CD14-positive monocyte (primary cell): ENCODE measurements around the gene HDC. TPM values are rescaled to one million over a fixed set of nuclear protein-coding genes. Genes with fewer than 3 reads are reported as not detected.

Experiments used
- DNase-seq, 3 donors: peaks; one replicate each; pipeline ENCODE4 v3.0.0-alpha.2; 2011 to 2022
- H2AFZ ChIP-seq: 2 replicates; pipeline ENCODE4 v1.6.0; 2012; ENCODE audit warnings: mild to moderate bottlenecking, low read depth, low read length, inconsistent platforms; ENCODE audit not compliant: insufficient read depth, poor library complexity, severe bottlenecking
- H3K27ac ChIP-seq, 2 donors: 1 replicate in 1 of 2; 2 replicates in 1 of 2; pipeline ENCODE4 v1.5.1; 2012 to 2013; ENCODE audit warnings: low read length in 2 of 2, control low read depth in 1 of 2, inconsistent platforms in 1 of 2, low read depth in 1 of 2, mild to moderate bottlenecking in 1 of 2
- H3K27me3 ChIP-seq, 2 donors: one replicate each; pipeline versions ENCODE4 v1.6.0 to v1.6.1; 2011 to 2013; ENCODE audit warnings: low read length in 2 of 2; ENCODE audit not compliant: control insufficient read depth in 2 of 2, insufficient read depth in 2 of 2
- H3K36me3 ChIP-seq, 2 donors: replicated peaks in 1 of 2; 1 replicate in 1 of 2; 2 replicates in 1 of 2; pipeline versions ENCODE4 v1.5.1 to v1.6.1; 2012 to 2013; ENCODE audit warnings: low read length in 2 of 2, control low read depth in 1 of 2, inconsistent platforms in 1 of 2, mild to moderate bottlenecking in 1 of 2; ENCODE audit not compliant: insufficient read depth in 2 of 2, control insufficient read depth in 1 of 2
- H3K4me1 ChIP-seq, 2 donors: 1 replicate in 1 of 2; 2 replicates in 1 of 2; pipeline versions ENCODE4 v1.5.1 to v1.6.1; 2012 to 2013; ENCODE audit warnings: low read length in 2 of 2, control low read depth in 1 of 2, inconsistent platforms in 1 of 2, mild to moderate bottlenecking in 1 of 2, moderate library complexity in 1 of 2; ENCODE audit not compliant: insufficient read depth in 2 of 2, control insufficient read depth in 1 of 2
- H3K4me2 ChIP-seq: replicated peaks from 2 replicates; pipeline ENCODE3; 2012; ENCODE audit warnings: low read length, moderate library complexity, mild to moderate bottlenecking; ENCODE audit not compliant: poor library complexity, severe bottlenecking; ENCODE audit errors: extremely low read depth
- H3K4me3 ChIP-seq, 3 experiments: fragments of 200-600 bp in 1 of 3; sonication (generic) in 1 of 3; replicated peaks in 1 of 3; 1 replicate in 2 of 3; 2 replicates in 1 of 3; pipeline ENCODE4 v1.5.1; 2011 to 2013; ENCODE audit warnings: low read length in 3 of 3, mild to moderate bottlenecking in 3 of 3, control low read depth in 2 of 3, low read depth in 2 of 3, inconsistent platforms in 1 of 3, moderate library complexity in 1 of 3
- H3K79me2 ChIP-seq: 2 replicates; pipeline ENCODE4 v1.6.0; 2012; ENCODE audit warnings: mild to moderate bottlenecking, control low read depth, inconsistent platforms, low read length, moderate library complexity; ENCODE audit not compliant: insufficient read depth
- H3K9ac ChIP-seq: 2 replicates; pipeline ENCODE4 v1.6.0; 2017; ENCODE audit warnings: low read length, mild to moderate bottlenecking; ENCODE audit not compliant: insufficient read depth, poor library complexity, severe bottlenecking
- H3K9me3 ChIP-seq, 2 donors: replicated peaks in 1 of 2; 1 replicate in 1 of 2; 2 replicates in 1 of 2; pipeline versions ENCODE4 v1.5.1 to v1.6.1; 2012 to 2013; ENCODE audit warnings: low read length in 2 of 2, control low read depth in 1 of 2; ENCODE audit not compliant: control insufficient read depth in 1 of 2, insufficient read depth in 1 of 2
- H4K20me1 ChIP-seq: 2 replicates; pipeline ENCODE4 v1.6.0; 2012; ENCODE audit warnings: mild to moderate bottlenecking, low read length, control low read depth, moderate library complexity; ENCODE audit not compliant: insufficient read depth
- H3K27ac Mint-ChIP-seq, 7 donors: one replicate each; pipeline ENCODE4 v1.8.0; 2020; ENCODE audit warnings: mild to moderate bottlenecking in 7 of 7, mixed read lengths in 7 of 7, moderate library complexity in 6 of 7, inconsistent platforms in 2 of 7
- H3K27me3 Mint-ChIP-seq, 3 donors: one replicate each; pipeline ENCODE4 v1.8.0; 2021 to 2022; ENCODE audit warnings: low read depth in 3 of 3, mild to moderate bottlenecking in 3 of 3, mixed read lengths in 3 of 3, moderate library complexity in 3 of 3, inconsistent platforms in 1 of 3
- H3K36me3 Mint-ChIP-seq, 2 donors: one replicate each; pipeline ENCODE4 v1.8.0; 2020; ENCODE audit warnings: mixed read lengths in 2 of 2, inconsistent platforms in 1 of 2, mild to moderate bottlenecking in 1 of 2
- H3K4me1 Mint-ChIP-seq: one replicate; pipeline ENCODE4 v1.8.0; 2020; ENCODE audit warnings: mild to moderate bottlenecking, mixed read lengths
- H3K4me3 Mint-ChIP-seq, 2 donors: one replicate each; pipeline ENCODE4 v1.8.0; 2020; ENCODE audit warnings: mild to moderate bottlenecking in 2 of 2, mixed read lengths in 2 of 2, moderate library complexity in 1 of 2
- H3K9me3 Mint-ChIP-seq, 7 donors: one replicate each; pipeline ENCODE4 v1.8.0; 2020 to 2022; ENCODE audit warnings: mixed read lengths in 7 of 7, mild to moderate bottlenecking in 6 of 7, moderate library complexity in 6 of 7, inconsistent platforms in 2 of 7
- WGBS: methylation state at CpG from one replicate; pipeline ENCODE4 v1.1.5; 2013; ENCODE audit warnings: missing lambda C conversion rate; ENCODE audit not compliant: insufficient coverage; 5-methylcytosine and 5-hydroxymethylcytosine counted together
- intact Hi-C, 2 donors: fragments of 100-400 bp; cut with micrococcal nuclease; formaldehyde crosslinking; loops; one replicate each; pipeline versions ENCODE4 v1.15.0 to v1.15.1; 2023
- polyA plus RNA-seq, 3 donors: library from polyadenylated mRNA; depleted of rRNA in 1 of 3; unstranded in 2 of 3; stranded (reverse) in 1 of 3; fragments of 300-500 nt in 2 of 3; fragments of >200 nt in 1 of 3; fragmentation: Illumina TruSeq in 2 of 3; gene quantifications; 1 replicate in 2 of 3; 2 replicates in 1 of 3; pipeline ENCODE4 v1.2.3, GENCODE V29; 2012 to 2021
- TF ChIP-seq, protein P1 (sequence below): fragments of 200-600 bp; IDR thresholded peaks from one replicate; pipeline ENCODE4 v1.8.0; 2022; ENCODE audit warnings: antibody characterized with exemption, mild to moderate bottlenecking

The HDC gene
- polyA plus RNA-seq, 3 donors, result 0.11 TPM; not detected in 2

DNA sequence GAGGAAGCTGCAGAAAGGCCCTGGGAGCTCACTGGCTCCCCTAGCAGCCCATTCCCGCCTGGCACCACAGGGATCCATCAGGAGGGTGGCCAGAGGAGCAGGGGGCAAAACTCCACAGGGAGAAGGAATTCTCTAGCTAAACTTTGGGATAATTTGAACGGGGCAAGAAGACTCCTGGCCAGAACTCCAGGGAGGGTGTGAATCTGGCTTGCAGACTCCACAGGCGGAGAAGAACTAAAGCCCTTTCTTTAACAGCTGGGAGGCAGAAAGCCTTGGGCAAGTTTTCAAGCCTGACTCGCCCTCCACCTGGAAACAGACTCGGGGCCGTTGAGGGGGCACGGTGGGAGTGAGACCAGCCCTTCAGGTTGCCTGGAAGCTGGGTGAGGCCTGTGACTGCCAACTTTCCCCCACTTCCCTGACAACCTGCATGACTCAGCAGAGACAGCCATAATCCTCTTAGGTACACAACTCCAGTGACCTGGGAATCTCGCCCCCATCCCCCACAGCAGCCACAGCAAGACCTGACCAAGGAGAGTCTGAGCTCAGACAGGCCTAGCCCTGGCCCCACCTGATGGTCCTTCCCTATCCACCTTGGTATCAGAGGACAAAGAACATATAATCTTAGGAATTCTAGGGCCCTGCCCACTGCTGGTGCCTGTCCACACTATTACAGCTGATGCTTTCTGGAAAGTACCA, 54.9 kb downstream of the HDC start:
- H3K27me3 ChIP-seq, result no peaks in the 10 kb centered on the region
- no peak overlapping the region for H3K4me3 ChIP-seq
- H3K4me3 Mint-ChIP-seq, result no peak overlapping the region
- H3K27ac ChIP-seq, result no peak overlapping the region
- no peak for DNase-seq
- peaks cover 0 to 4% of the 10 kb centered on the region in 2 donors for H3K36me3 Mint-ChIP-seq
- 95% methylated on average over 6 of the region's 8 CpGs for WGBS
- no peaks in the 10 kb centered on the region for H3K4me1 Mint-ChIP-seq
- no peak overlapping the region for H3K4me2 ChIP-seq
- no peak overlapping the region for H3K27ac Mint-ChIP-seq
- H3K27me3 Mint-ChIP-seq, result peaks cover 0 to 2% (median 0%) of the 10 kb centered on the region in 3 donors
- intact Hi-C loops, result no loop called here
- no peaks in the 10 kb centered on the region for H3K79me2 ChIP-seq
- no peaks in the 10 kb centered on the region for H3K36me3 ChIP-seq
- H3K4me1 ChIP-seq, result no peaks in the 10 kb centered on the region
- H3K9ac ChIP-seq, result no peak overlapping the region
- peaks cover 10 to 34% (median 22%) of the 10 kb centered on the region in 7 donors for H3K9me3 Mint-ChIP-seq
- H2AFZ ChIP-seq, result no peak overlapping the region
- no peaks in the 10 kb centered on the region for H4K20me1 ChIP-seq
- H3K9me3 ChIP-seq, result peaks cover 0 to 14% of the 10 kb centered on the region in 2 donors
- TF ChIP-seq, protein P1, sequence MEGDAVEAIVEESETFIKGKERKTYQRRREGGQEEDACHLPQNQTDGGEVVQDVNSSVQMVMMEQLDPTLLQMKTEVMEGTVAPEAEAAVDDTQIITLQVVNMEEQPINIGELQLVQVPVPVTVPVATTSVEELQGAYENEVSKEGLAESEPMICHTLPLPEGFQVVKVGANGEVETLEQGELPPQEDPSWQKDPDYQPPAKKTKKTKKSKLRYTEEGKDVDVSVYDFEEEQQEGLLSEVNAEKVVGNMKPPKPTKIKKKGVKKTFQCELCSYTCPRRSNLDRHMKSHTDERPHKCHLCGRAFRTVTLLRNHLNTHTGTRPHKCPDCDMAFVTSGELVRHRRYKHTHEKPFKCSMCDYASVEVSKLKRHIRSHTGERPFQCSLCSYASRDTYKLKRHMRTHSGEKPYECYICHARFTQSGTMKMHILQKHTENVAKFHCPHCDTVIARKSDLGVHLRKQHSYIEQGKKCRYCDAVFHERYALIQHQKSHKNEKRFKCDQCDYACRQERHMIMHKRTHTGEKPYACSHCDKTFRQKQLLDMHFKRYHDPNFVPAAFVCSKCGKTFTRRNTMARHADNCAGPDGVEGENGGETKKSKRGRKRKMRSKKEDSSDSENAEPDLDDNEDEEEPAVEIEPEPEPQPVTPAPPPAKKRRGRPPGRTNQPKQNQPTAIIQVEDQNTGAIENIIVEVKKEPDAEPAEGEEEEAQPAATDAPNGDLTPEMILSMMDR, result no peak

DNA sequence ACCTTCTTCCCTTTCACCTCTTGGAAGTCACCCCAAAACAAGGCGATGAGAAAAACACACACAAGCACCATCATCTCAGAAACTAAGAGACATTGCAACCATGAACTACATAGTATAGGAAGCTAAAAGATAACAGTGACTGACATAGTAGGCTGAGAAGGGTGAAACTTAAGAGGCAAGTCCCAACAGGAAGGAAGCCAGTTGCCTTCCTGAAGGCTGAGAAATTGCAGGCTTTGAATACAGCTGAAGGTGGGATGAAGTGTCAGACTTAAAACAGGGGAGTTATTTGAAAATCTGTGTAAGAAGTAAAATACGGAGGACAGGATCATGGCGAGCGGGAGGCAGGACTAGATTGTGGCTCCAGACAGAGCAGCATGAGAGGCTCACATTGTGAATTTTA, 55.7 kb downstream of the HDC start:
- Histone ChIP-seq H3K9me3 (peaks cover 0 to 14% of the 10 kb centered on the region in 2 donors), H3K4me1 (no peaks in the 10 kb centered on the region), H2AFZ (no peak overlapping the region), H4K20me1 (no peaks in the 10 kb centered on the region), H3K27ac (no peak overlapping the region), H3K4me3 (no peak overlapping the region), H3K36me3 (no peaks in the 10 kb centered on the region), H3K9ac (no peak overlapping the region), H3K4me2 (no peak overlapping the region), H3K79me2 (no peaks in the 10 kb centered on the region), H3K27me3 (no peaks in the 10 kb centered on the region)
- peaks cover 0 to 4% of the 10 kb centered on the region in 2 donors for H3K36me3 Mint-ChIP-seq
- H3K4me3 Mint-ChIP-seq, result no peak overlapping the region
- H3K27me3 Mint-ChIP-seq, result peaks cover 0 to 2% (median 0%) of the 10 kb centered on the region in 3 donors
- no peaks in the 10 kb centered on the region for H3K4me1 Mint-ChIP-seq
- H3K27ac Mint-ChIP-seq, result peak overlapping the region in 1 of 7 donors; percentile 52
- WGBS, result 100% methylated on average over 3 of the region's 4 CpGs
- DNase-seq, result no peak
- peaks cover 10 to 33% (median 22%) of the 10 kb centered on the region in 7 donors for H3K9me3 Mint-ChIP-seq
- TF ChIP-seq, protein P1, result no peak
- intact Hi-C loops, result no loop called here
